HepG2 (cell line): ENCODE data around the gene TSTD1. TPM values are rescaled to one million over a fixed set of nuclear protein-coding genes. Genes with fewer than 3 reads are reported as not detected.

Source experiments
- ATAC-seq: fragments of 200-7000 bp; cut with Tn5 transposase; 3 replicates; pipeline ENCODE4 v1.9.1; 2020; ENCODE audit warnings: mild to moderate bottlenecking, moderate library complexity
- BruUV-seq: library from RNA; stranded (reverse); fragments of 400-500 nt; replicated peaks from 2 replicates; lab custom pipeline; 2021; lab: Mats Ljungman, UMichigan
- CTCF ChIA-PET: fragments of 300-600 bp; formaldehyde crosslinking; extraction: SDS; loops from one replicate; lab custom pipeline; 2021; ENCODE audit warnings: low total read pairs, inconsistent platforms, low intra/inter-chr PET ratio; lab: Yijun Ruan, JAX
- POLR2A ChIA-PET: fragments of 350-600 bp; sonication (Branson Sonifier 250); formaldehyde crosslinking; loops from one replicate; lab custom pipeline; 2020; ENCODE audit warnings: antibody characterized with exemption, inconsistent platforms; lab: Yijun Ruan, JAX
- DNase-seq: peaks from one replicate; pipeline ENCODE4 v3.0.0-alpha.2; 2015; ENCODE audit warnings: low spot score
- FAIRE-seq: peaks from 3 replicates; lab custom pipeline; 2011; peaks lifted over from hg19 to GRCh38; lab: Jason Lieb, UNC
- H2AFZ ChIP-seq: one replicate; pipeline ENCODE4 v1.6.1; 2011; ENCODE audit warnings: low read length, inconsistent platforms
- H3K27ac ChIP-seq: fragments of 300-600 bp; 3 replicates; pipeline ENCODE4 v1.8.0; 2011; ENCODE audit warnings: mixed run types, mild to moderate bottlenecking, mixed read lengths, low read length, inconsistent platforms; ENCODE audit not compliant: insufficient read depth; ENCODE audit errors: extremely low read length
- H3K27me3 ChIP-seq, 2 experiments: fragments of 200-600 bp in 1 of 2; 2 replicates in 1 of 2; 3 replicates in 1 of 2; pipeline versions ENCODE4 v1.6.0 to v1.8.0; 2011; ENCODE audit warnings: low read length in 2 of 2, mild to moderate bottlenecking in 2 of 2, moderate library complexity in 2 of 2, inconsistent platforms in 1 of 2; ENCODE audit not compliant: insufficient read depth in 2 of 2, control insufficient read depth in 1 of 2
- H3K36me3 ChIP-seq, 2 experiments: fragments of 200-600 bp in 1 of 2; replicated peaks in 1 of 2; 2 replicates in 1 of 2; 3 replicates in 1 of 2; pipeline versions ENCODE4 v1.5.1 to v1.8.0; 2011; ENCODE audit warnings: low read length in 2 of 2, inconsistent platforms in 1 of 2; ENCODE audit not compliant: insufficient read depth in 2 of 2, control insufficient read depth in 1 of 2
- H3K4me1 ChIP-seq: 2 replicates; pipeline ENCODE4 v1.5.1; 2012; ENCODE audit warnings: low read length, inconsistent platforms; ENCODE audit not compliant: insufficient read depth
- H3K4me2 ChIP-seq: 2 replicates; pipeline ENCODE4 v1.6.0; 2011; ENCODE audit warnings: low read depth, low read length, inconsistent platforms
- H3K4me3 ChIP-seq, 3 experiments: fragments of 200-600 bp in 1 of 3; sonication (generic), shearing (Covaris generic) in 1 of 3; replicated peaks in 1 of 3; 2 replicates each; pipeline ENCODE4 v1.5.1; 2011 to 2016; ENCODE audit warnings: low read length in 3 of 3, inconsistent platforms in 2 of 3, low read depth in 2 of 3, mild to moderate bottlenecking in 2 of 3, control low read depth in 1 of 3, mixed read lengths in 1 of 3; ENCODE audit not compliant: insufficient read depth in 1 of 3
- H3K79me2 ChIP-seq: one replicate; pipeline ENCODE4 v1.6.1; 2011; ENCODE audit warnings: low read length, inconsistent platforms; ENCODE audit not compliant: insufficient read depth
- H3K9ac ChIP-seq: 2 replicates; pipeline ENCODE4 v1.6.0; 2011; ENCODE audit warnings: mild to moderate bottlenecking, low read depth, low read length, inconsistent platforms; ENCODE audit not compliant: insufficient read depth
- H3K9me3 ChIP-seq: 2 replicates; pipeline ENCODE4 v1.5.1; 2012; ENCODE audit warnings: mild to moderate bottlenecking, low read length
- H4K20me1 ChIP-seq: 2 replicates; pipeline ENCODE4 v1.6.0; 2011; ENCODE audit warnings: inconsistent platforms, mild to moderate bottlenecking, low read length, moderate library complexity; ENCODE audit not compliant: insufficient read depth
- AGO1 ChIP-seq: fragments of 200-400 bp; formaldehyde crosslinking; IDR thresholded peaks from 2 replicates; pipeline ENCODE4 v1.6.1; 2017; ENCODE audit warnings: mild to moderate bottlenecking, low read depth, low read length, moderate library complexity; ENCODE audit not compliant: poor library complexity, severe bottlenecking
- ATF5 ChIP-seq: sonication (generic); formaldehyde crosslinking; IDR thresholded peaks from 2 replicates; pipeline ENCODE4 v1.4.0; 2020; ENCODE audit warnings: mild to moderate bottlenecking, low read depth, missing genetic modification reagents
- HMG20A ChIP-seq: IDR thresholded peaks from 2 replicates; pipeline ENCODE4 v1.6.1; 2016; ENCODE audit warnings: borderline replicate concordance
- MEIS2 ChIP-seq: sonication (generic); formaldehyde crosslinking; IDR thresholded peaks from 2 replicates; pipeline ENCODE4 v1.9.0; 2021; ENCODE audit warnings: mild to moderate bottlenecking, missing genetic modification reagents
- SKIL ChIP-seq: sonication (generic); formaldehyde crosslinking; IDR thresholded peaks from 2 replicates; pipeline ENCODE4 v1.8.0; 2022; ENCODE audit warnings: missing genetic modification reagents, mild to moderate bottlenecking, moderate library complexity, borderline replicate concordance
- TBX2 ChIP-seq: sonication (generic); formaldehyde crosslinking; IDR thresholded peaks from 2 replicates; pipeline ENCODE4 v1.5.0; 2020; ENCODE audit warnings: missing genetic modification reagents, mild to moderate bottlenecking, borderline replicate concordance
- ZBTB20 ChIP-seq: sonication (generic); formaldehyde crosslinking; IDR thresholded peaks from 2 replicates; pipeline ENCODE4 v1.8.1; 2023; ENCODE audit warnings: missing genetic modification reagents, low read depth, mild to moderate bottlenecking, borderline replicate concordance
- ZFP91 ChIP-seq: sonication (generic); formaldehyde crosslinking; IDR thresholded peaks from 2 replicates; pipeline ENCODE4 v1.9.0; 2022; ENCODE audit warnings: missing genetic modification reagents, mild to moderate bottlenecking, borderline replicate concordance
- ZNF263 ChIP-seq: sonication (generic); formaldehyde crosslinking; IDR thresholded peaks from 2 replicates; pipeline ENCODE4 v1.4.0; 2020; ENCODE audit warnings: missing genetic modification reagents
- ZNF281 ChIP-seq: sonication (generic); formaldehyde crosslinking; IDR thresholded peaks from 2 replicates; pipeline ENCODE4 v1.4.0; 2020; ENCODE audit warnings: missing genetic modification reagents, borderline replicate concordance
- ZNF333 ChIP-seq: sonication (generic); formaldehyde crosslinking; IDR thresholded peaks from 2 replicates; pipeline ENCODE4 v1.4.0; 2020; ENCODE audit warnings: mild to moderate bottlenecking, missing genetic modification reagents, borderline replicate concordance
- ZNF350 ChIP-seq: sonication (generic); formaldehyde crosslinking; IDR thresholded peaks from 2 replicates; pipeline ENCODE4 v1.4.0; 2020; ENCODE audit warnings: mild to moderate bottlenecking, low read depth, missing genetic modification reagents, borderline replicate concordance
- ZNF747 ChIP-seq: sonication (generic); formaldehyde crosslinking; IDR thresholded peaks from 2 replicates; pipeline ENCODE4 v1.8.1; 2023; ENCODE audit warnings: missing genetic modification reagents, mild to moderate bottlenecking, borderline replicate concordance
- ZNF839 ChIP-seq: sonication (generic); formaldehyde crosslinking; IDR thresholded peaks from 2 replicates; pipeline ENCODE4 v1.4.0; 2020; ENCODE audit warnings: missing genetic modification reagents, mild to moderate bottlenecking, borderline replicate concordance
- WGBS: methylation state at CpG from one replicate; pipeline ENCODE4 v1.1.6; 2017; ENCODE audit warnings: low lambda C conversion rate; 5-methylcytosine and 5-hydroxymethylcytosine counted together
- in situ Hi-C: cut with HindIII; loops from 2 replicates; pipeline ENCODE4 v1.10.0; 2017; ENCODE audit warnings: low pct_unique_long_range_greater_than_20kb; ENCODE audit not compliant: extremely low pct_ligation_motif_present
- intact Hi-C: fragments of 100-400 bp; cut with micrococcal nuclease; formaldehyde crosslinking; loops from one replicate; pipeline ENCODE4 v1.10.0; 2022; ENCODE audit not compliant: unreplicated experiment
- polyA plus RNA-seq, 8 experiments: library from polyadenylated mRNA; depleted of rRNA in 3 of 8; stranded (reverse) in 7 of 8; unstranded in 1 of 8; fragments of >200 nt; fragmentation: Illumina TruSeq in 4 of 8; extraction: Trizol in 4 of 8; gene quantifications; 2 replicates each; pipeline versions ENCODE4 v1.2.1 to v1.2.3, GENCODE V29; 2011 to 2016; ENCODE audit warnings: low read depth in 4 of 8, missing spikeins in 1 of 8, mixed read lengths in 1 of 8; ENCODE audit not compliant: insufficient read depth in 1 of 8
- total RNA-seq, 5 experiments: library from RNA; depleted of rRNA; stranded (reverse); fragments of >200 nt; fragmentation: Illumina TruSeq; extraction: Trizol; gene quantifications; 2 replicates each; pipeline ENCODE4 v1.2.3, GENCODE V29; 2016; ENCODE audit warnings: low read depth in 1 of 5

TSTD1 gene
- total and polyA plus RNA-seq, 2 of the 13 experiments (the other 11 are each of a cell fraction or from before 2014, with no cell fraction given): 0.15 to 0.31 TPM

- Histone ChIP-seq H3K4me3 (peak within 1 kb of the TSS; percentile 64 to 87 (median 84)), H4K20me1 (0 out of 2 replicates have a peak, but pooled peaks cover 3% of the 10 kb centered on the region), H3K27me3 (no peaks in the 10 kb centered on the region; a peak in 1 of 5 replicates), H3K4me2 (peak within 1 kb of the TSS; percentile 77), H3K9me3 (no peaks in the 10 kb centered on the region), H3K9ac (peak within 1 kb of the TSS; percentile 76), H3K36me3 (no peaks in the 10 kb centered on the region), H3K79me2 (peaks cover 35% of the 10 kb centered on the region), H2AFZ (peak within 1 kb of the TSS; percentile 66), H3K4me1 (peaks cover 52% of the 10 kb centered on the region), H3K27ac (peak within 1 kb of the TSS; percentile 75)
- CTCF ChIA-PET: interaction anchor here (0.8 to 1.8 kb wide), 2 partner anchors 23 to 24 kb away, joined by 3 to 4 read pairs; no protein-coding TSS in a partner anchor
- DNase-seq (peak; percentile 62), ATAC-seq (peak; percentile 80), FAIRE-seq (no peak)
- POLR2A ChIA-PET: interaction anchor here (0.7 to 2.3 kb wide), 19 partner anchors 8 to 704 kb away, joined by 3 to 60 read pairs (median 5); partner anchors contain the start of genes DEDD, KLHDC9, NIT1 and PFDN2
- intact Hi-C loops: loop anchor here (1.0 kb wide), 2 partner anchors 7 to 23 kb away; no protein-coding TSS in a partner anchor
- TSS peak; percentile 80 for BruUV-seq
- in situ Hi-C loops: no loop called here
- 2% methylated on average over 20 of the region's 36 CpGs for WGBS
- TF ChIP-seq SKIL (CRISPR knock-in tag) (peak; percentile 44; the same call in 1 of the 2 replicates), HMG20A (CRISPR knock-in tag) (no peak), ZNF263 (peak; percentile 26; the same call in 1 of the 2 replicates), ZNF747 (CRISPR knock-in tag) (peak; percentile 40; the same call in 1 of the 2 replicates), MEIS2 (peak; percentile 64; the same call in 1 of the 2 replicates), ZNF350 (CRISPR knock-in tag) (no peak; the same call in 1 of the 2 replicates), ZNF281 (peak; percentile 98), ZBTB20 (CRISPR knock-in tag) (0 out of 2 replicates have a peak, but pooled peaks have one; percentile 18), TBX2 (CRISPR knock-in tag) (peak; percentile 56; the same call in 1 of the 2 replicates), AGO1 (peak; percentile 69), ATF5 (CRISPR knock-in tag) (no peak), ZFP91 (peak; percentile 63; the same call in 1 of the 2 replicates), ZNF333 (CRISPR knock-in tag) (0 out of 2 replicates have a peak, but pooled peaks have one; percentile 14), ZNF839 (CRISPR knock-in tag) (no peak)
Observed at GRCh38 chr1:161020509-161021164, 18.1 kb downstream of the TSTD1 start, which contains the start of gene F11R. TSS of gene F11R (minus strand) at chr1:161021152. CDS start at chr1:161021073, 79 bp downstream.
